K562 (cell line): ENCODE measurements around the gene EBI3. TPM values are rescaled to one million over a fixed set of nuclear protein-coding genes. Genes with fewer than 3 reads are reported as not detected.

Experiments
- BDP1 ChIP-seq: IDR thresholded peaks from 3 replicates; pipeline ENCODE4 v1.6.1; 2011; ENCODE audit not compliant: insufficient read length, insufficient read depth
- MGA ChIP-seq: fragments of 450-650 bp; IDR thresholded peaks from 2 replicates; pipeline ENCODE4 v1.6.1; 2016; ENCODE audit warnings: mild to moderate bottlenecking, moderate library complexity
- POLR2AphosphoS2 ChIP-seq: IDR thresholded peaks from 2 replicates; pipeline ENCODE4 v1.6.1; 2012; ENCODE audit warnings: low read length, improper control_type of control experiment
- STAT5B ChIP-seq: fragments of 250-450 bp; sonication (Bioruptor Pico); IDR thresholded peaks from 2 replicates; pipeline ENCODE4 v1.8.0; 2021; ENCODE audit warnings: mild to moderate bottlenecking, inconsistent platforms
- ZKSCAN8 ChIP-seq: fragments of 200-800 bp; sonication (Bioruptor generic); IDR thresholded peaks from 2 replicates; pipeline ENCODE4 v1.6.1; 2016; ENCODE audit warnings: missing genetic modification characterization, missing compliant biosample characterization
- ZNF146 ChIP-seq: IDR thresholded peaks from one replicate; pipeline ENCODE4 v1.6.1; 2018; ENCODE audit warnings: missing compliant biosample characterization; ENCODE audit not compliant: unreplicated experiment
- ZNF263 ChIP-seq: sonication (generic); formaldehyde crosslinking; IDR thresholded peaks from 2 replicates; pipeline ENCODE4 v1.8.0; 2022; ENCODE audit warnings: mild to moderate bottlenecking, missing genetic modification reagents, borderline replicate concordance
- polyA plus RNA-seq, 8 experiments: library from polyadenylated mRNA; depleted of rRNA in 4 of 8; stranded (reverse) in 5 of 8; unstranded in 3 of 8; fragments of >200 nt; fragmentation: Nextera tagmentation in 2 of 8; fragmentation: Illumina TruSeq in 1 of 8; extraction: Ambion mirVana in 2 of 8; extraction: Trizol in 1 of 8; gene quantifications; 2 replicates each; pipeline versions ENCODE4 v1.2.1 to v1.2.3, GENCODE V29; 2011 to 2014; ENCODE audit warnings: inconsistent platforms in 1 of 8, missing spikeins in 1 of 8
- total RNA-seq, 7 experiments: library from RNA; depleted of rRNA in 6 of 7; stranded (reverse); fragments of >200 nt in 6 of 7; fragmentation: Illumina TruSeq in 2 of 7; extraction: Trizol in 2 of 7; gene quantifications; 2 replicates each; pipeline versions ENCODE4 v1.2.1 to v1.2.3, GENCODE V29; 2011 to 2021; ENCODE audit warnings: low replicate concordance in 1 of 7
- TF ChIP-seq, protein P1 (sequence below): fragments of 450-650 bp; IDR thresholded peaks from 2 replicates; pipeline ENCODE4 v1.6.1; 2018; ENCODE audit not compliant: partially characterized antibody
- TF ChIP-seq, protein P2 (sequence below): fragments of 250-450 bp; sonication (Bioruptor Pico); IDR thresholded peaks from 2 replicates; pipeline ENCODE4 v1.8.0; 2022; ENCODE audit warnings: moderate library complexity, mild to moderate bottlenecking, inconsistent platforms

Gene EBI3
- total and polyA plus RNA-seq, 9 of the 15 experiments (the other 6 are each of a cell fraction or from before 2014, with no cell fraction given): 0.08 to 0.35 (median 0.22) TPM; not detected in 6

DNA sequence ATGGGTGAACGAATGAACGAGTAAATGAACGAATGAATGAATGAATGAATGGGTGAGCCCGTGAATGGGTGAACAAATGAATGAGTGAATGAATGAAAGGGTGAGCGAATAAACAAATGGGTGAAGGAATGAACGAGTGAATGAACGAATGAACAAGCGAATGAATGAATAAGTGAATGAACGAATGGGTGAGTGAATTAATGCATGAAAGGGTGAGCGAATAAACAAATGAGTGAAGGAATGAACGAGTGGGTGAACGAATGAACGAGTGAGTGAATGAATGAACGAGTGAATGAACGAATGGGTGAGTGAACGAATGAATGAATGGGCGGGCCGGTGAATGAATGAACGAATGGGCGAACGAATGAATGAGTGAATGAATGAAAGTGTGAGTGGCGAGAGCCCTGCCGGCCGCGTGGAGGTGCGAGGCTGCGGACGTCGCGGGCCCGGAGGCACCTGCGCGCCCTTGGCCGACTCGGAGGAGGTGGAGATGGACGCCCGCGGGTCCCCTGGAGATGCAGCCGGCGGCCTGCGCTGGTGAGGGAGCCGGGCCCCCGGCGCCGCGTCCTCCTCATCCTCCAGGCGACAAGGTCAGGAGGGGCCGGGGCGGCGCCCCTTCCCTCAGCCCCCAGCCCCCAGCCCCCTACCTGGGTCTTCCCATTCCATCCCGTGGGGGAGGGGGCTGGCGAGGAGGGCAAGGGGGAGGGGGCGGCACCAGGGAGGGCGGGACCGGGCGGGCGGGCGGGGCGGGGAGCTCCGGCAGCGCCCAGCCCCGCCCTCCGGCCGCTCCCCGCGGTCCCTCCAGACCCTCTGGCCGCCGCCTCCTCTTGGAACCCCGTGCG, 31.5 kb upstream of the EBI3 start (continued):
- TF ChIP-seq MGA (no peak; the same call in 1 of the 2 replicates), STAT5B (CRISPR knock-in tag) (no peak), ZNF263 (CRISPR knock-in tag) (peak; percentile 39; the same call in 1 of the 2 replicates), BDP1 (no peak), ZKSCAN8 (CRISPR knock-in tag) (no peak), POLR2AphosphoS2 (no peak), ZNF146 (no peak)
- TF ChIP-seq, protein P1, sequence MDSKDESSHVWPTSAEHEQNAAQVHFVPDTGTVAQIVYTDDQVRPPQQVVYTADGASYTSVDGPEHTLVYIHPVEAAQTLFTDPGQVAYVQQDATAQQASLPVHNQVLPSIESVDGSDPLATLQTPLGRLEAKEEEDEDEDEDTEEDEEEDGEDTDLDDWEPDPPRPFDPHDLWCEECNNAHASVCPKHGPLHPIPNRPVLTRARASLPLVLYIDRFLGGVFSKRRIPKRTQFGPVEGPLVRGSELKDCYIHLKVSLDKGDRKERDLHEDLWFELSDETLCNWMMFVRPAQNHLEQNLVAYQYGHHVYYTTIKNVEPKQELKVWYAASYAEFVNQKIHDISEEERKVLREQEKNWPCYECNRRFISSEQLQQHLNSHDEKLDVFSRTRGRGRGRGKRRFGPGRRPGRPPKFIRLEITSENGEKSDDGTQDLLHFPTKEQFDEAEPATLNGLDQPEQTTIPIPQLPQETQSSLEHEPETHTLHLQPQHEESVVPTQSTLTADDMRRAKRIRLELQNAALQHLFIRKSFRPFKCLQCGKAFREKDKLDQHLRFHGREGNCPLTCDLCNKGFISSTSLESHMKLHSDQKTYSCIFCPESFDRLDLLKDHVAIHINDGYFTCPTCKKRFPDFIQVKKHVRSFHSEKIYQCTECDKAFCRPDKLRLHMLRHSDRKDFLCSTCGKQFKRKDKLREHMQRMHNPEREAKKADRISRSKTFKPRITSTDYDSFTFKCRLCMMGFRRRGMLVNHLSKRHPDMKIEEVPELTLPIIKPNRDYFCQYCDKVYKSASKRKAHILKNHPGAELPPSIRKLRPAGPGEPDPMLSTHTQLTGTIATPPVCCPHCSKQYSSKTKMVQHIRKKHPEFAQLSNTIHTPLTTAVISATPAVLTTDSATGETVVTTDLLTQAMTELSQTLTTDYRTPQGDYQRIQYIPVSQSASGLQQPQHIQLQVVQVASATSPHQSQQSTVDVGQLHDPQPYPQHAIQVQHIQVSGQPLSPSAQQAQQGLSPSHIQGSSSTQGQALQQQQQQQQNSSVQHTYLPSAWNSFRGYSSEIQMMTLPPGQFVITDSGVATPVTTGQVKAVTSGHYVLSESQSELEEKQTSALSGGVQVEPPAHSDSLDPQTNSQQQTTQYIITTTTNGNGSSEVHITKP: no peak
- TF ChIP-seq, protein P2, sequence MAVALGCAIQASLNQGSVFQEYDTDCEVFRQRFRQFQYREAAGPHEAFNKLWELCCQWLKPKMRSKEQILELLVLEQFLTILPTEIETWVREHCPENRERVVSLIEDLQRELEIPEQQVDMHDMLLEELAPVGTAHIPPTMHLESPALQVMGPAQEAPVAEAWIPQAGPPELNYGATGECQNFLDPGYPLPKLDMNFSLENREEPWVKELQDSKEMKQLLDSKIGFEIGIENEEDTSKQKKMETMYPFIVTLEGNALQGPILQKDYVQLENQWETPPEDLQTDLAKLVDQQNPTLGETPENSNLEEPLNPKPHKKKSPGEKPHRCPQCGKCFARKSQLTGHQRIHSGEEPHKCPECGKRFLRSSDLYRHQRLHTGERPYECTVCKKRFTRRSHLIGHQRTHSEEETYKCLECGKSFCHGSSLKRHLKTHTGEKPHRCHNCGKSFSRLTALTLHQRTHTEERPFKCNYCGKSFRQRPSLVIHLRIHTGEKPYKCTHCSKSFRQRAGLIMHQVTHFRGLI: no peak
